Stimulated activated CD4-positive, alpha-beta T cell treated with anti-CD3 and anti-CD28 coated beads, Interleukin-4, amount 100 ng/mL, for 4 hours (primary cell): Measurements from ENCODE around the gene RASGRF2.

ENCODE experiments used
- DNase-seq, 2 experiments: peaks; one replicate each; pipeline ENCODE4 v3.0.0-alpha.2; 2020

RASGRF2 gene

GRCh38 chr5:80985600-80986228 is 25.6 kb downstream of the RASGRF2 start:
- DNase-seq, result no peak

DNA sequence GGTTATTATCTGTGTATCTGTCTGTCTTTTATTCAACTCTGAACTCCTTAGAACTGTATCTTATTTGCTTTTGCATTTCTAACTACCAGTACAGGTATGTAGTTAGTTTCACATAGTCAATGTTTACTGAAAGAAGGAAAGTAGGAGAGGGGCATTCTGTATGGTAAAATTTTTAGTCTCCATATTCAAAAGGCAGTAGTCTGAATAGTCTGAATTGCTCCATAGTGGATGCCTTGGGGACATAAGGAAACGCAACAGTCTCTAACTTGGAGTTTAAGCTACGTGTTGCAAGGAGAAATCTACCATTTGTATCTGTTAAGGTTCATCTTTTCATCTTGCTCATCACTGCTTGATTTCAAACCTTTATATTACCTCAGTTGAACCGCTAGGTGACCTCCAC is 26.2 kb downstream of the RASGRF2 start:
- DNase-seq, result no peak

DNA sequence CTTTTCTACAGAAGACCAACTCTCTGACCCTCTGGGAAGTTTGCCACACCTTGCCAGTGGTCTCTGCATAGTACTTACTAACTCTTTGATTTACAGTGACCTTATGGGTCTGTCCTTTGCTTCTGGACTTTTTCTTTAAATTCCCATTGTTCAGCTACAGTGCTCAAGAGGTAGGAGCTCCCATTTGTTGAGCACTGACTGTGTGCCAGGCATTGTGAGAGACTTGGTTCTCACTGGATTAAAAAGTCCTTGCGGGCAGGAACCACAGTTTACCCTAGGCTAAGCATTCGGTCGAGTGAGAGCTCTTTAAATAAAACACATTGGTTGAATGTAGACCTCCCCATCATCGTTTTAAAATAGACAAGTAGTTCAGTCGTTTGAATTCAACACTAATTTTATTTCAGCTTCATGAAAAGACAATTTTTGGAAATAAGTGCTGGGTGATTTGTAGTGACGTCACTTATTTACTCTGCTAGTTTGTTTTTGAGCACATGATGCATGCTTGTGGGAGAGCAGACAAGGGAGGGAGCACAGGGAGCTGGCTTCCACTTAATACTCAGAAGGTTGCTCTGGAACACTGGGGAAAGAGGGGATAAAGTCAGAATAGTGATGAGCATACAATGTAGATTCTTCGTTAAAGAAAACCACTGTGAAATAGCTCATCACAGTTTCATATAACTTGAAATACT is 27.1 kb downstream of the RASGRF2 start:
- no peak for DNase-seq

DNA sequence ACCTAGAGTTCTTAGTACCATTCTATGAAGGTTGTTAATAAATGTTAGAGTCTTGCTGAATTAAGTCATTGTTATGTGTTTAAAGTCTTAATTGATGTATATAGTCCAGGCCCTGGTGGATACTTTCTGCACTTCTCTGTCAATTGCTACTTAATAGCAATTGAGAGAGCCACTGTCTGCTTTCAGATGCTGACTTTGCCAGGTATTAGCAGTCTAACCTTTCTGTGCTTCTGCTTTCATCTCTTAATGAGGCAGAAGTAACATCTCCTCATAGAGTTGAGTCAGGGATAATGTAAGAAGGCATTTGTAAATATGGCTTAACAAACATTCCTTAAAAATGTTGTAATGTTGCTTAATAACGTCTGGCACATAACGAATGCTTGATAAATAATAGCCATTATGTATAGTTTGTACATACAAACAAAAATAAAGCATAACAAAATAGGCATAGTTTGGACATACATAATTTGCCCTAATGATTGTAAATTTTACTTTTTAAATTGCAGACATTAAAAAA is 28.3 kb downstream of the RASGRF2 start:
- no peak for DNase-seq

DNA sequence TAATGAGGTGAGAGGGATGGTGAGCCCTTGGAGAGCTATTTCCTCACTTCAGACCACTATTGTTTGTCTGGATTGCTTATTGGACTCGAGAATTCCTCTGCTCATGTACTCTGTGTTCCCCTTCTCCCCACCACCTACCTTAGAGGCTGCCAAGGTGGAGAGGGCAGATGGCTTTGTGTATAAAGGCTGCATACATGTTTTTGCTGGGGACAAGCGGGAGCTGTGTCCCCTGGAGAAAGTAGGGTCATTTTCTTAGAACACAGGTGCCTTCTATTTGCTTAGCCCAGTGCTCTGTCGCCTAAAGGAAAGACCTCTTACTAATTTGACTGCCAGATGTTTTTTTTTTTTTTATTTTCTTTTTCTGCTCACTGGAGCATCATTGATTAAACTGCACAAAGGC is 29.7 kb downstream of the RASGRF2 start:
- no peak for DNase-seq

GRCh38 chr5:80990527-80990926 is 30.4 kb downstream of the RASGRF2 start:
- no peak for DNase-seq

GRCh38 chr5:80990971-80991370 is 30.8 kb downstream of the RASGRF2 start:
- DNase-seq, result no peak

- no peak for DNase-seq
Measured at GRCh38 chr5:80995908-80996307, 35.7 kb downstream of the RASGRF2 start.

DNA sequence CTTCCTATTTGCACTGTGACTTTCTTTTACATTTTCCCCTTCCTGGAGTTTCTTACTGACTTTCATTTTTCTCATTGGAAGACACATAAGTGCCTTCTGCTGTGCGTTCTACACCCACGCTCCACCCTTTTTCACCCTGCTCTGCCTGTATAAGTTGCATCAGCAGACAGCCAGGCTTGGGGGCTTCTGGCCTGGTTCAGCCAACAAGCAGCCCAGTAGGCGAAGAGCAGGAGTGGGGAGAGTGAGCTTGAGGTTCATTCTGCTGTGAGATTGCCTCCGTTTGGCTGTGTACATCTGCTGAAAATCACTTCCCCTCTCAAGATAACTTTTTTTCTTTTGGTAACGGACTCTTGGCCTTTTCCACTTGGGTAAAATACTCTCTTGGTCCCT is 38.4 kb downstream of the RASGRF2 start:
- DNase-seq, result peak; percentile 24 to 58

DNA sequence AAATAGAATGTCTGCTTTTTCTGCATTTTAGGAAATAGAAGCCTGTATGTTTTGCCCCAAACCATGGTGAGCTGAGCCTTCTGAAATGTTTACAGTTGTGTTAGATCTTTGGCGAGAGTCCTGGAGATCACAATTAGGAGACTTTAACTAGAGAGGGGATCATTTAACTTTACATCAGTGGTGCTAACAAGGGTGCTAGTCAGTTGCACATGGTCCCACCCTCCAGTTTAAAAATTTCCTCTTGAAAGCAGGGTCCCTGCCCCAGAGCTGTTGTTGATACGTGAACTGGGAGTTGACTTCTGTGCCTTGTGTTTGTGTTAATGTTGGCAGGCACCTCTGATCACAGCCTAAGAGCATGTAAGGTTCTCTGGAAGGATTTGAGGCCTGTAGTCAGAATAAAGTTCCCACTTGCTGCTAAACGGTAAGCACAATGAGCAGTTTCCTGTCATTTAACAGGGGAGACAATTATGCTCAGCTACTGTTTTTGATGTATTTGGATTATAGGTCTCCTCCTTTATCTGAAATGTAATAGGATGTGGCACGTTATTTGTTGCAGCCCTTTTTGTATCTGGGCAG is 43.7 kb downstream of the RASGRF2 start:
- no peak for DNase-seq

DNA sequence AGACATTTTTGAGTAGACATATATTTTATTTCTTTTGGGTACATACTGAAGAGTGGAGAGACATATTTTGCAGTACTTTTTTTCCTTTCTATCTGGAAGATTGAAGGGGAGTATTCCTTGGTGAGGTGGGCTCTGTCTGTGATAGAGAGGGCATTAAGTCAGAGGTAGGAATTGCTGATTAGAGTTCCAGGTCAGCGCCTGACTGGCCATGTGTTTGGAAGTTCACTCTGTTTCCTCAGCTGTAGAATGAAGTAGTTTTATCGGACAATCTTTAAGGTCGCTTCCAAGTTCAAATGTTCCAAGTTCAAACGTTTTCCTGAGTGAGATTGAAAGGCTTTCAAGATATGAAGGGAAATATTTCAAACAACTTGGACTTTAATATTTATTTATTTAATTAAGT is 45.5 kb downstream of the RASGRF2 start:
- DNase-seq, result no peak

DNA sequence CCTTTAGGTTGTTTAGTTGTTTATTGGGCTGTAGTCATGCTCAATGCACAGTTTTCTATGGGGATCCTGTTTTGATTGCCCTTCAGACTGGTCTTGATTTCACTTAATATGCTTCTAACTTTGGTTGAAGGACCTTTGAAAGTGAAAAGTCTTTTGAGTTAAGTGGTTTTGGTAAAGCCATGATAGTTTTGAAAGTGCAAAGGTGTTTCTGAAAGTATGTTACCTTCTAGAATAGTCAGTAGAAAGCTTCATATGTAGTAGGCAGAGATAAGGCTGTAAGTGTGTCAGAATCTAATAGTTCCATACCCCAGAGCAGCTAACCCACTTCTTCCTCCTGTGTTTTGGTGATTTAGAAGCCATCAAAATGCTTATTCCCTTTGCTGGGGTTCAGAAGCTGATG is 46.1 kb downstream of the RASGRF2 start:
- DNase-seq, result no peak

DNA sequence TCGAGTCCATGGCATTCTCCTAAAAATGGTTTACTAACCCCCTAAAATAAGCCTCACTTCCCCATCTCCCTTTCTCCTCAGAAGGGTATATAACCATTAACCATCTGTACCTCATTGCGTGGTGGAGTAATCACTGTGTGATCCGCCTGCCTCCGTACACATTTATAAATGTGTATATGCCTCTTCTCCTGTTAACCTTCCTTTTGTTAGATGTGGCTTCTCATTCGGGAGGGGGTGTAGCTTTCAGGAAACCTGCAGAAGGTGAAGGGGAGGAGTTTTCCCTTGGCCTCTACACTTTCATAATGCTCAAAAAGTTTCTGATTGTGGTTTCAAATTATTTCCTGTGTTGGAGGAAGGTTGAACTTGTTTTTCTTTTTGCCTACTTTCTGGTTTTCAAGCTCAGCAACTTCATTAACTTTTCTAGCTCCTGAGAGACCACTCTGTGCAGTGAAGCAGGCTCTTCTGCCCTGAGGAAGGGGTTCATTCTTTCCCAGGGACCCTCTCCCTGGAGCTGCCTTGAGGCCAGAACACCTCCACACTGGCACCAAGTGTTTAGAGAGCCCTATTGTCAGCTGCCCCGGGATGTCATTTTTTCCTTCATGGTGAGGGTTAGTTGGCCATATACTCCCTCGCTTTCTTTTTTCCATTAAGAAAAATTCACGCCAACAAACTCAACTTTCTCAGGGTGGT is 46.9 kb downstream of the RASGRF2 start:
- DNase-seq, result peak in 1 of 2 experiments; percentile 68

DNA sequence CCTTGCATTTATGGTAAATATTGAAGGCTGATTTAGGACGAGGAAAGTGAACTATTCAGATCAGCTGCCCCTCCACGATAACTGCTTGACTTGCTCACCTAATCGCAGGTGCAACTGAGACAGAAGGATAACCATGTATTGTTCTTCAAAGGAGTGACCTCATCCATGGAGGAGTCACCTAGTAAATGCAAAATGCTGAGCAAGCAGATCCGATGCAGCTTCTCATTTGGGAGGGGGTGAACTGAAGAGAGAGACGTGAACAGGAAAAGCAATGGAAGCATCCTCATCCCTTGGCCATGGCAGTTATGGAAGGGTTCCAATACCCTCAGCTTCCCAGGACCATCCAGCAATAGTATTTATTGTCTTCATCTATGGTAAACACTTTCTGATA is 47.5 kb downstream of the RASGRF2 start:
- DNase-seq, result peak in 1 of 2 experiments; percentile 11

DNA sequence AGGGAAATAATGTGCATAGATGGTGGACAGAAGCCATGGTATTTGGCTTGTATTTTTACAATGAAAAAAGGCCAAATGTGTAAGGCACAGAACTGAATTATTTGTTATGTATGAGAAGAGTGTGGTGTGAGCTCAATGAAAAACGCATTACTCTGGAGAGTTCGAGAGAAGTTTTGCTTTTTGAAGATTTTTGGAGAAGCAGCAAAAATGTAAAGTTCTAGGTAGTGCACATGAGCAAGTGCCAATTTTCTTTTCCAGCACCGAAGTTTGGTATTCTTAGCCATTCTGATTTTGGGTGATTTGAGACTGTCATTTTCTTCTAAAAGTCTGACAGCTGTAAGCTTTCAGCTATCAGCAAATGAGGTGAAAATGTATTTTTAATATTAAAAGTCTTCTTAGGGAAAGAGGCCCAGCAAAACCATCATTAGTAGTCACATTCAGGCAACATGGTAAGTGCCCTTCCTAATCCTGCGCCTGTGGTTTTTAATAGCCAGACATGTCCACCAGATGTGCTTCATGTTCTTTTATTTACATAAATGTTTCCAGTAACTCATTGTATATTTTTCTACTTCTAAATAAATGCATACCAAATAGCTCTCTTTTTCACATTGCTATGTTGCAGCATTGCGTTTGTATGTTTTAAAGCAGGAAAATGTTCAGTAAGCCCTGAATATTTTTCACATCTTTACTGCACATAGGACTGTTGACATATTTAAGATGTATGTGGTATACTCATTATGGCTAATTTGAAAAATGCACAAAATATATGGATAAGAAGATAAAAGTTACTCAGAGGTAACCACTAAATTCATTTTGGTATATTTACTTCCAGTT is 50.4 kb downstream of the RASGRF2 start:
- DNase-seq, result no peak

DNA sequence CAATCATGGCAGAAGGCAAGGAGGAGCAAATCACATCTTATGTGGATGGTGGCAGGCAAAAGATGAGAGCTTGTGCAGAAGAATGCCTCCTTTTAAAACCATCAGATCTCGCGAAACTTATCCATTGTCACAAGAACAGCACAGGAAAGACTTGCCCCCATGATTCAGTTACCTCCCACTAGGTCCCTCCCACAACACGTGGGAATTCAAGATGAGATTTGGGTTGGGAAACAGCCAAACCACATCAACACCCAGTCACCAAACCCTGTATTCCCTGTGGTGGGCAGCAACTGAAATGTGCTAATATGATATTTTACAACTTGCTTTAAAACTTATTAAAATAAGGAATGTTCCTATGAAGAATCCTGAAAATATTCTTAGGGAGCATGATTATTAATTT is 54.2 kb downstream of the RASGRF2 start:
- DNase-seq, result peak in 1 of 2 experiments; percentile 29

DNA sequence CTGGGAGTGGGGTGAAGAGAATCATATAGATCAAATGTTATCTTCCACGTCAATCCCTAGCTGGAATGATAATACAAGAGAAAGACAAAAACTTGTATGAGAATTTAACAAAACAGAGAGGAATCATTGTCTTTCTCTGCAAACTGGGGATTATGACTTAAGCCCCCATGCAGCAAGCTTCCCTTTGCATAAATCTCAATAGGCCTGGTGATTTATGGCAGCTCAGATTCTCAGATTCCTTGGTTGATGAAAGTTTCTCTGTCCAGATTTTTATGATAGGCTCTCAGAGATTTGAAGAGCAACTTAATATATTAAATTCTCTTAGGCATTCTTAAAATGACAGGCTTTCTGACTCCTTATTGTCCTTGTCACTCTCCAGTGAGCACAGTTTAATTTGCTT is 56.0 kb downstream of the RASGRF2 start:
- DNase-seq, result no peak

GRCh38 chr5:81017320-81017719 is 57.2 kb downstream of the RASGRF2 start:
- DNase-seq, result peak in 1 of 2 experiments; percentile 23

GRCh38 chr5:81018608-81019007 is 58.4 kb downstream of the RASGRF2 start:
- peak in 1 of 2 experiments; percentile 21 for DNase-seq

DNA sequence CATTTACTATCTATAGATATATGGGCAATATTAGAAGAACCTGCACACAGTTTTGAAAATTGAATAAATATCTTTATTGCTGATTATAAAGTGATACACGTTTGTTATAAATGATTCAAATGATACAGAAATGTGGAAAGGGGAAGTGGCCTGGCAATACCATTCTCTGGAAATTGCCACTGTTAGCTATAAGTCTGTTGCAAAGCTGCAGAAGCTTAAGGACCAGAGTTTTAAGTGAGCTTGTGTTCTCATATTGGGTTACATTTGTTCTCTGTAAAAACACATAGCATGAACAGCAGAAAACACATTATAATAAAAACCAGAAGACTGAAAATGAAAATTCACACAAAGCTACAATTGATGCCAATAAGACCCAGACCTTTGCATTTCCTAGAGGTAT is 59.6 kb downstream of the RASGRF2 start:
- no peak for DNase-seq

- no peak for DNase-seq
Measured at GRCh38 chr5:81020478-81021167, 60.5 kb downstream of the RASGRF2 start.

DNA sequence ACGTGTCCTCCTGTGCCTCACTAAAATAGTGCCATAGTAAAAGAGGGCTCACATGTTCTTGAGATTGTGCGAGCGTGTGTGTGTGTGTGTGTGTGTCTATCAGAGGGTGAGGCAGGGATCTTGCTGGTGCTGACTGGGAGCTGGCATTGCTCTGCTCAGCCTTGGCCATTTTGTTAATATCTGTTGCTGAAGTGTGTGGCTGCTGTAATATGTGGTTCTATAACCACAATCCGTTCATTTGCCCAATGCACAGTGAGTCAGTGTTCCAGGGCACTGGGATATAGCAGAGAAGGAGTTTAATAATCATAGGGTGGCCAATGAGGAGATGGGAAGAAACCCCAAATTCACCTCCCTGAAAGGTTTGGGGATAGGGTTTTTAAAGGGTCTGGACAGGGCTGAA is 61.3 kb downstream of the RASGRF2 start:
- DNase-seq, result no peak
